Adipose tissue (tissue), 3 donors: Measurements from ENCODE around the gene MAP10. TPM values are rescaled to one million over a fixed set of nuclear protein-coding genes. Genes with fewer than 3 reads are reported as not detected.

Source experiments
- H3K27ac ChIP-seq: one replicate; pipeline ENCODE4 v1.5.1; 2013; ENCODE audit warnings: low read depth, low read length
- WGBS, 3 donors: extraction: QIAGEN DNeasy Blood & Tissue Kit; methylation state at CpG; one replicate each; pipeline ENCODE4 v1.1.7; 2013; 5-methylcytosine and 5-hydroxymethylcytosine counted together
- polyA plus RNA-seq, 3 donors: library from polyadenylated mRNA; stranded (reverse); fragments of 200-250 nt; gene quantifications; one replicate each; pipeline ENCODE4 v1.2.3, GENCODE V29; 2013
- donor health status: healthy with polysubstance abuse.
- donor health status: Bipolar disorder and iron deficiency.
- donor health status: healthy.

MAP10 gene
- polyA plus RNA-seq, 3 donors = 0.91 to 1.6 (median 1.2) TPM

- 13 to 25% (median 17%) methylated on average over 3 of the region's 3 CpGs for WGBS, 3 donors
- H3K27ac ChIP-seq = no peak overlapping the region
Measured at GRCh38 chr1:232793944-232794343, 11.3 kb upstream of the MAP10 start.

GRCh38 chr1:232795497-232796053, 9.6 kb upstream of the MAP10 start:
- WGBS, 3 donors = 69 to 92% (median 76%) methylated on average over 3 of the region's 3 CpGs
- no peak overlapping the region for H3K27ac ChIP-seq

GRCh38 chr1:232797856-232798510, 7.2 kb upstream of the MAP10 start:
- H3K27ac ChIP-seq = no peak overlapping the region
- 62 to 70% (median 67%) methylated on average over 6 of the region's 6 CpGs for WGBS, 3 donors

- WGBS, 3 donors = 96 to 100% (median 96%) methylated on average over 2 of the region's 2 CpGs
- H3K27ac ChIP-seq = no peak overlapping the region
Measured at GRCh38 chr1:232798920-232799319, 6.3 kb upstream of the MAP10 start.

- 64 to 73% (median 69%) methylated on average over 3 of the region's 3 CpGs for WGBS, 3 donors
- no peak overlapping the region for H3K27ac ChIP-seq
Measured at GRCh38 chr1:232806186-232806510, 932 bp downstream of the MAP10 start.

- no peak overlapping the region for H3K27ac ChIP-seq
- 51 to 75% (median 55%) methylated on average over 2 of the region's 2 CpGs for WGBS, 3 donors
Measured at GRCh38 chr1:232810856-232811255, 5.6 kb downstream of the MAP10 start.

GRCh38 chr1:232812560-232812959, 7.3 kb downstream of the MAP10 start:
- WGBS, 3 donors = 84 to 94% (median 90%) methylated on average over 2 of the region's 2 CpGs
- no peak overlapping the region for H3K27ac ChIP-seq

GRCh38 chr1:232813097-232813496, 7.9 kb downstream of the MAP10 start:
- H3K27ac ChIP-seq = no peak overlapping the region
- WGBS, 3 donors = 67 to 74% (median 70%) methylated on average over 4 of the region's 4 CpGs

GRCh38 chr1:232813760-232814159, 8.5 kb downstream of the MAP10 start:
- H3K27ac ChIP-seq = no peak overlapping the region
- WGBS, 3 donors = 69 to 80% (median 74%) methylated on average over 1 of the region's 1 CpG

GRCh38 chr1:232816324-232816723, 11.1 kb downstream of the MAP10 start:
- H3K27ac ChIP-seq = no peak overlapping the region
- WGBS, 3 donors = 50 to 91% (median 83%) methylated on average over 1 of the region's 1 CpG

GRCh38 chr1:232818040-232818439, 12.8 kb downstream of the MAP10 start:
- no peak overlapping the region for H3K27ac ChIP-seq
- WGBS, 3 donors = 82 to 88% (median 85%) methylated on average over 2 of the region's 2 CpGs

GRCh38 chr1:232820431-232820830, 15.2 kb downstream of the MAP10 start:
- no peak overlapping the region for H3K27ac ChIP-seq
- 93 to 97% (median 95%) methylated on average over 1 of the region's 1 CpG for WGBS, 3 donors

GRCh38 chr1:232822530-232822929, 17.3 kb downstream of the MAP10 start:
- 45 to 64% (median 58%) methylated on average over 2 of the region's 2 CpGs for whole genome bisulfite sequencing, 3 donors
- H3K27ac ChIP-seq = no peak overlapping the region

GRCh38 chr1:232826318-232826717, 21.1 kb downstream of the MAP10 start:
- H3K27ac ChIP-seq = no peak overlapping the region
- 96 to 100% (median 100%) methylated on average over 1 of the region's 1 CpG for whole genome bisulfite sequencing, 3 donors

GRCh38 chr1:232830661-232831060, 25.4 kb downstream of the MAP10 start:
- H3K27ac ChIP-seq = no peak overlapping the region
- 54 to 99% (median 94%) methylated on average over 2 of the region's 2 CpGs for WGBS, 3 donors

- no peak overlapping the region for H3K27ac ChIP-seq
- WGBS, 3 donors = 72 to 93% (median 80%) methylated on average over 2 of the region's 2 CpGs
Measured at GRCh38 chr1:232831895-232832294, 26.7 kb downstream of the MAP10 start.

GRCh38 chr1:232834066-232834465, 28.9 kb downstream of the MAP10 start:
- WGBS, 3 donors = 46 to 61% (median 57%) methylated on average over 3 of the region's 3 CpGs
- no peak overlapping the region for H3K27ac ChIP-seq

- no peak overlapping the region for H3K27ac ChIP-seq
- WGBS, 3 donors = 77 to 82% (median 80%) methylated on average over 6 of the region's 6 CpGs
Measured at GRCh38 chr1:232835166-232835565, 29.9 kb downstream of the MAP10 start.

- 77 to 87% (median 83%) methylated on average over 4 of the region's 4 CpGs for WGBS, 3 donors
- no peak overlapping the region for H3K27ac ChIP-seq
Measured at GRCh38 chr1:232837087-232837486, 31.9 kb downstream of the MAP10 start.

GRCh38 chr1:232841823-232842565, 36.8 kb downstream of the MAP10 start:
- 87 to 94% (median 91%) methylated on average over 6 of the region's 6 CpGs for WGBS, 3 donors

More at GRCh38 chr1:232841823-232842565, 36.8 kb downstream of the MAP10 start:
- no peak overlapping the region for H3K27ac ChIP-seq
